Bronchial epithelial cell (primary cell): ENCODE measurements around the gene RALGAPA1. TPM values are rescaled to one million over a fixed set of nuclear protein-coding genes. Genes with fewer than 3 reads are reported as not detected.
"Not testable (repeated sequence)": the region's sequence is repeated elsewhere in the genome, so short reads cannot be mapped to it uniquely, and the experiment has no call there.

ENCODE experiments used
- DNase-seq: peaks from one replicate; pipeline ENCODE4 v3.0.0-alpha.2; 2010; ENCODE audit warnings: low read depth
- FAIRE-seq: peaks from 2 replicates; lab custom pipeline; 2011; peaks lifted over from hg19 to GRCh38; lab: Jason Lieb, UNC
- H3K27me3 ChIP-seq: 2 replicates; pipeline ENCODE4 v1.5.1; 2011; ENCODE audit warnings: low read length; ENCODE audit not compliant: control insufficient read depth, insufficient read depth
- H3K36me3 ChIP-seq: 2 replicates; pipeline ENCODE4 v1.5.1; 2011; ENCODE audit warnings: low read length; ENCODE audit not compliant: control insufficient read depth, insufficient read depth
- H3K4me3 ChIP-seq: 2 replicates; pipeline ENCODE4 v1.5.1; 2011; ENCODE audit warnings: mild to moderate bottlenecking, low read depth, low read length, control low read depth
- CTCF ChIP-seq: IDR thresholded peaks from 2 replicates; pipeline ENCODE4 v1.5.1; 2011; ENCODE audit warnings: mild to moderate bottlenecking, moderate library complexity, low read length, control low read depth, inconsistent platforms; ENCODE audit not compliant: insufficient read depth, severe bottlenecking
- total RNA-seq: library from RNA; depleted of rRNA; stranded (reverse); fragments of >200 nt; gene quantifications from 2 replicates; pipeline ENCODE4 v1.2.1, GENCODE V29; 2014

The RALGAPA1 gene
- total RNA-seq, 1 donor from 2014 or later: 28.2 TPM

GRCh38 chr14:35742032-35742371 is 67.1 kb downstream of the RALGAPA1 start:
- TF ChIP-seq CTCF: no peak
- FAIRE-seq (no peak), DNase-seq (no peak)
- H3K4me3 ChIP-seq: no peak overlapping the region
- H3K27me3 ChIP-seq: no peaks in the 10 kb centered on the region
- H3K36me3 ChIP-seq: no peaks in the 10 kb centered on the region

GRCh38 chr14:35741345-35742031 is 67.6 kb downstream of the RALGAPA1 start:
- no peak for DNase-seq
- no peak overlapping the region for H3K4me3 ChIP-seq
- H3K36me3 ChIP-seq: no peaks in the 10 kb centered on the region
- FAIRE-seq: no peak
- TF ChIP-seq CTCF: no peak
- no peaks in the 10 kb centered on the region for H3K27me3 ChIP-seq

GRCh38 chr14:35740215-35740614 is 68.9 kb downstream of the RALGAPA1 start:
- no peak for TF ChIP-seq CTCF
- Histone ChIP-seq H3K4me3 (no peak overlapping the region), H3K36me3 (no peaks in the 10 kb centered on the region), H3K27me3 (no peaks in the 10 kb centered on the region)
- FAIRE-seq (no peak), DNase-seq (no peak)

- not testable (repeated sequence) for FAIRE-seq, H3K27me3 ChIP-seq, DNase-seq, H3K4me3 ChIP-seq, H3K36me3 ChIP-seq
Observed at GRCh38 chr14:35735163-35735562, 73.9 kb downstream of the RALGAPA1 start.

- FAIRE-seq, H3K36me3 ChIP-seq, DNase-seq, H3K4me3 ChIP-seq, H3K27me3 ChIP-seq: not testable (repeated sequence)
Observed at GRCh38 chr14:35733510-35733909, 75.6 kb downstream of the RALGAPA1 start.

GRCh38 chr14:35730871-35731270 is 78.2 kb downstream of the RALGAPA1 start:
- peaks cover 3% of the 10 kb centered on the region for H3K36me3 ChIP-seq
- TF ChIP-seq CTCF: no peak
- H3K4me3 ChIP-seq: no peak overlapping the region
- no peaks in the 10 kb centered on the region for H3K27me3 ChIP-seq
- FAIRE-seq (no peak), DNase-seq (no peak)

- no peak for DNase-seq
- no peak for FAIRE-seq
- no peak for TF ChIP-seq CTCF
- Histone ChIP-seq H3K36me3 (peaks cover 3% of the 10 kb centered on the region), H3K4me3 (no peak overlapping the region), H3K27me3 (no peaks in the 10 kb centered on the region)
Observed at GRCh38 chr14:35727764-35728163, 81.3 kb downstream of the RALGAPA1 start.
